MM.1S (cell line): ENCODE data around the gene AGAP3.

Source experiments
- EZH2 ChIP-seq: fragments of 300-600 bp; sonication (generic); optimal IDR thresholded peaks from 2 replicates; pipeline ENCODE3; 2017; ENCODE audit warnings: low read depth, mild to moderate bottlenecking, antibody characterized with exemption, low read length, mixed read lengths
- EZH2phosphoT487 ChIP-seq: fragments of 300-600 bp; sonication (generic); IDR thresholded peaks from 2 replicates; pipeline ENCODE4 v1.6.1; 2018; ENCODE audit warnings: antibody characterized with exemption, low read length
- TF ChIP-seq, protein P1 (sequence below): fragments of 300-600 bp; sonication (generic); IDR thresholded peaks from 2 replicates; pipeline ENCODE4 v1.5.1; 2016; ENCODE audit warnings: antibody characterized with exemption, low read length, mixed read lengths

- TF ChIP-seq, protein P1, sequence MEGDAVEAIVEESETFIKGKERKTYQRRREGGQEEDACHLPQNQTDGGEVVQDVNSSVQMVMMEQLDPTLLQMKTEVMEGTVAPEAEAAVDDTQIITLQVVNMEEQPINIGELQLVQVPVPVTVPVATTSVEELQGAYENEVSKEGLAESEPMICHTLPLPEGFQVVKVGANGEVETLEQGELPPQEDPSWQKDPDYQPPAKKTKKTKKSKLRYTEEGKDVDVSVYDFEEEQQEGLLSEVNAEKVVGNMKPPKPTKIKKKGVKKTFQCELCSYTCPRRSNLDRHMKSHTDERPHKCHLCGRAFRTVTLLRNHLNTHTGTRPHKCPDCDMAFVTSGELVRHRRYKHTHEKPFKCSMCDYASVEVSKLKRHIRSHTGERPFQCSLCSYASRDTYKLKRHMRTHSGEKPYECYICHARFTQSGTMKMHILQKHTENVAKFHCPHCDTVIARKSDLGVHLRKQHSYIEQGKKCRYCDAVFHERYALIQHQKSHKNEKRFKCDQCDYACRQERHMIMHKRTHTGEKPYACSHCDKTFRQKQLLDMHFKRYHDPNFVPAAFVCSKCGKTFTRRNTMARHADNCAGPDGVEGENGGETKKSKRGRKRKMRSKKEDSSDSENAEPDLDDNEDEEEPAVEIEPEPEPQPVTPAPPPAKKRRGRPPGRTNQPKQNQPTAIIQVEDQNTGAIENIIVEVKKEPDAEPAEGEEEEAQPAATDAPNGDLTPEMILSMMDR = no peak
- TF ChIP-seq EZH2 (no peak), EZH2phosphoT487 (no peak)
Measured at GRCh38 chr7:151057989-151058780, 28.1 kb upstream of the AGAP3 start.
